Stimulated activated CD4-positive, alpha-beta T cell treated with anti-CD3 and anti-CD28 coated beads, Interleukin-1b, Interleukin-23, amount 100 ng/mL, for 4 hours (primary cell): ENCODE data around the gene HS6ST1.

Source experiments
- DNase-seq, 2 donors: peaks; one replicate each; pipeline ENCODE4 v3.0.0-alpha.2; 2020; ENCODE audit warnings: low read depth in 2 of 2

HS6ST1 gene

DNA sequence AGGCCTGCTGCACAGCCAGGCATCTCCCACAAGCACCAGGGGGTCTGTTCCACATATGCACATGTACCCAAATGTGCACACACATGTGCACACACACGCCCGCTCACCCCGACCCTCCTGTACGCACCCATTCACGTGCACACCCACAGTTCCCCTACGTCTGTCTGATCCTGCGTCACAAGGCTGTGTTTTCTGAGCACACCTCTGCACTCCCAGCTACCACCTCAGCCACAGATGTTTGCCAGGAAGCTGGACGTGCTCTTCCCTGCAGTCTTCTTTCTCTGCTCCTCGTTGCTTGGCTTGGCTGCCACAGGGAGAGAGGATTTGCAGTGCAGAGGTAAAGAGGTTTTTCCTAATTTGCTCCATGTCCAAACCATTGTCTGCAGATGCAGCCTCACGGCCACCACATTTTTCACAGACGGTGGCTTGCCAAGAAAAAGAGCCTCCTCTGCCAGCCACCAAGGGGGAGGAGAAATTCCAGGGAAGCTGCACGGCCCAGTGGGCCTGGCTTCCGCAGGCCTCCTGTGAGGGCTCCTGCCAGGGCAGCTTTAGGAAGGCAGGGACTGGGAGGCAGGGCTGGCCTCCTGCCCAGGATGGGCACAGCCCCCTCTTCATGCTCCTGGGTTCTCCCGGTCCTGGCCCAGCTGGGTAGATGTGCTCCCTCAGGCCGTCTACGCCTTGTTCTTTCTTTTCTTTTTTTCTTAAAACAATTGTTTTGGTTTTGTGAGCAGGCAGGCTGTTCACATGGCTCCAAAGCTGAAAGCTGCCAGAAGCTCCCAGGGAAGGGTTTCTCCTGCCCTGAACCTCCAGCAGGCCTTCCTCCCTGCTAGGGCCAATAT, 29.3 kb upstream of the HS6ST1 start:
- no peak for DNase-seq

DNA sequence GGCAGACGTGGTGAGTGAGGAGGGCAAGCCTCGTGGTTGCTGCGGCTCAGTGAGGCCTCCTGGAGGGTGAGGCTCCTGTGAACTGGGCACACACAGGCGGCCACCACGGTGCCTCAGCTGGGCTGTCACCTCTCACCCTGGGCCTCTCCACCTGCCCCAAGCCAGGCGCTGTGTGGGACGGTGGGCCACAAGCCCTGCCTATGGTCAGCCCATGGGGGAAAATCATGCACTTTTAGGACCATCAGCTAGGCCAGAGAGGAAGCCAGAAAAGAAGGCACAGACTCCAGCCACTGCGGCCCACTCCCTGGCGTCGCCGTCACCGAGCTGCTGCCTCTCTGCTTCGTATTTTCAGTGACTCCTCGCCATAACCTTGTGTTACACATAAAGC, 28.5 kb upstream of the HS6ST1 start:
- no peak for DNase-seq

DNA sequence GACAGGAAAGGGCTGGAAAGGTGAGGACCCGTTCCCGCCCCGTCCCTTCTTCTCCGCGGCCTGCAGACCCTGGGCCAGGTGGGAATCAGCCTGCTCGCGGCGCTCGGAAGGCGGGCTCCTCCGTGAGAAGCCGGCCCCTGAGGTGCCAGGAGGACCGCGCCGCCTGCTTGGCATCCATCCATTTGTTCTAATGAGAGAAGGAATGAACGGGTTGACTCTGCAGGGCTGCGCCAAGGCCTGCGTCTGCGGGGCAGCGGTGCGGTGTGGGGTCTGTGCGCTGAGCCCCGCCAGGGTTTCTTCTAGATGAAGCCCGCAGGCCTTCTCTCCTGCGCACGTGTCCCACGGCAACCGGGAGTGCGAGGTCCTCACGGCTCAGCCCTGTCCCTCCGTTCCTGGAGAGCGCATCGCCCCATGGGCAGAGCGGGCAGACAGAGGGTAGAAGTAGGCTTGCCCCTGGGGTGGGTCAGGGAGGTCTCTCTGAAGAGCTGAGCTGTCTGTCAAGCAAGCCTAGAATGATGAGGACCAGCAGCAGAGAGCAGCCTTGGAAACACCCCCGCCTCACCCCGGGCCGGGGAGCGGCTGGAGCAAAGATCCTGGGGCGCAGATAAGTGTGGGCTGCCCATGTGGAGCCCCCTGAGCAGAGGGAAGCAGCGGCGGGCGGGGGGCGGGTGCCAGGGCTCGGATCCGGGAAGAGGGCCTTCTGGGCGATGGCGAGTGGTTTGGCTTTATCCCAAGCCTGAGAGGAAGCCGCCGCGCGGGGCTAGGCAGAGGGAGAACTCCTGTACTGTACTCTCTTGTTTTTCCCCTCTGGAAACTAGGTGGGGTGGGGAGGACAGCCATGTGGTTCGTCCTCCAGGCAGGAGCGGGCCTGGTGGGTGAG, 27.9 kb upstream of the HS6ST1 start:
- DNase-seq: no peak

DNA sequence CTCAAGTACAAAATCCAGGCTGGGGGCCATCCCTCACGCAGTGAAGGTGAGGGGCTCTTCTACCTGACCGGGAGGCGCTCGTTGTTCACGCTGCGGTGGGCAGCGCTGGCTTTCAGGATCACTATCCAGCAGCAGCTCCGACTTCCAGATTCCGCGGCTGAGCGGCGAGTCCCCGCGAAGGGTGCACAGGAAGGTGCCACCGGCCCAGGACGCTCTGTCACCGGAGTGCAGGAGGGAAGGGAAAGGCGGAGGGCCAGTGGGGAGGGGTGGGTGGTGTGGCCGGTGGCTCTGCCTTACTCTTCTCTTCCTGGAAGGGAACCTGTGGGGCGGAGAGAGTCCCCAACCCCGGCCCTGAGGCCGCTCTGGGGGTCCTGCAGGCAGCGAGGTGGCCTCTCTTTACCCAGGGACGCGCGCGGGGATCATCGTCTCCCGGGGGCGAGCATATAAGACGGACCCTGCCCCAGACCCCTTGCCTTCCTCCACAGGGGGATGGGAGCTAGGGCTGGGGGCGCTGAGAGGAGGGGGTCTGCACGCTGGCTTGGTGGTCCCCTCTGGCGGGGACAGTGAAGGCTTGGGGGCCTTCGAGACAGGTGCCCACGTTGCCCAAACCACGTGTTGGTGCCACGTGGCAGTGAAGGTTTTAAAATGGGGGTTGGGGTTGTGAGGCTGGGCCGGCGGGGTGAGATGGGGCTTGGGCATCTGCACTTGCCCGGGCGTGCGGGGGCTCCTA, 26.9 kb upstream of the HS6ST1 start:
- DNase-seq: no peak

DNA sequence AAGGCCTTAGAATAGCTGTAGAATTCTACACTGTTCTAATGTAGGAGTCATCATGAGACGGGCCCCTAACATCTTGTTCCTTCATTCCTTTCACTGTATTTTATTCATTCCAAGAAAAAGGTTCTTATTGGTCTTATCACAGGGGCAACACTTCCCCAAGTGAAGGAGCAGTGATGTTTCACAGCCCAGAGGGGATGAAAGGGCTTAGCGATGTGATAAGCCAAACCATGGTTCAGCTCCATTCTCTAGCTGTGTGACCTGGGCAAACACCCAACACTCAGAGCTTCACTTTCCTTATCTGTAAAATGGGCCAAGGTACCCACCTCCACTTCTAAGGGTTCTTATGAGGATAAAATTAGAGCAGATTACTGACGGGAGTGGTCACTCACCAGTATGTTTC, 25.4 kb upstream of the HS6ST1 start:
- DNase-seq: no peak

DNA sequence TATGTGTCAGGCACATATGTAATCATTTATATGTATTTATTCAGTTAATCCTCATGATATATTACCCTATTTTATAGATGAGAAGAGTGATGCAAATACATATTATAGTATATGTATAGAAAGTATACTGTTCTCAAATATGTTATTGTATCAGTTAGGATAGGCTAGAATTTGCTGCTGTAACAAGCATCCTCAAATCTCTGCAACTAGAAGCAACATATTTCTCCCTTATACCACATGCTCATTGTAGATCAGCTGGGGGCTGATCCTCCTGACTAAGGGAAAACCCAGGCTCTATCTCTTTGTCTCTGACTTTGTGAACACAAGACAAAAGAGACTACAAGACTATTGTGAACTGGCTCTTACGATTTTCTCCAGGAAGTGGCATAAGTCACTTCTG, 24.8 kb upstream of the HS6ST1 start:
- DNase-seq: no peak

DNA sequence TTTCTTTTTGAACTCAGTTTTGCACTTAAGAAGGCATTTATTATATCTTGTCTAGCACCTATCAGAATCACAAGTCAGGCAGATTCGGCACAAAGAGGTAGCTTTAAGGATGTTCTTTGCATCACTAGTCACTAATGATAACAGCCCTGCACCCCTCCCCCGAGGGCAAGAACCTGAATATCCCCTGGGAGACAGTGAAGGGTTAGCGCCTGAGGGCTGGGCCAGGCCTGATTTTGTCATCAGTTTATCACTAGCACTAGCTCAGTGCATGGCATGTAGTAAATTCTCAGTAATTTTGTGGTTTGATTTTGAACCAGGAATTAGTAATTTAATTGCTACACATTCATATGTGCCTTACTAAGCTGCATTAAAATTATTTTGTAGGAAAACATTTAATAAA, 23.9 kb upstream of the HS6ST1 start:
- DNase-seq: no peak

DNA sequence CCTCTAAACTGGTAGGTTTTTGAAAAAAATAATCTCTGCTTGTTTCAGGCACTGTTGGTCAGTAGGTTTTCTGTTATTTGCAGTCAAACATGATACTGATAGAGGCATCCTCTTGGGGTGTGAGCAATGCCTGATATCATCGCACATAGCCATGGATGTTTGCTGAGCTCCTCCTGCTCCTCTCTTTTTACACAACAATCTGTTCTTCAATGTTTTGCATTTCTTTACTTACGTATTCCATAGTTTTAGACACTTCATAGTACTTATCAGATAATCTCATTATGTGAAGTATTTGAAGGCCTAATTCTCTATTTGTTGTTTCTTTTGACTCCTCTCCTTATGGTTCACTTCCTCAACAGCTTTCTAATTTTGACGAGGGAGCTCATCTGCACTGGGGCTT, 23.0 kb upstream of the HS6ST1 start:
- no peak for DNase-seq

DNA sequence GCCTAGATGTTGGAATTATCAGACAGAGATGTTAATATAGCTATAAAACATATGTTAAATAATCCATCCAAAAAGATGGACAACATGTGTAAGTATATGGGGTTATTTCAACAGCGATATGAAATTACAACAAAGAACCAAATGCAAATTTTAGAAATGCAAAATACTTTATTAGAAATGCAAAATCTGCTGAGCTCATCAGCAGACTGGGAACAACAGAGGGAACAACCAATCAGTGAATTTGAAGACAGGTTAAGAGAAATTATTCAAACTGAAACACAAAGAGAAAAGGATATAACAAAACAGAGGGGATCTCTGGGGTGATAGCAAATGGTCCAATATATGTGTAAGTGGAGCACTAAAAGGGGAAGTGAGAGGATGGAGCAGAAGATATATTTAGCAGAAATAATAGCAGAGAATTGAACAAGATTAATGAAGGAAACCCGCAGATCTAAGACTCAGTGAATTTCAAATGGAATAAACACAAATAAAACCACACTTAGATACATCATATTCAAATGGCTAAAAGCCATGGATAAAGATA, 13.5 kb upstream of the HS6ST1 start:
- DNase-seq: no peak

DNA sequence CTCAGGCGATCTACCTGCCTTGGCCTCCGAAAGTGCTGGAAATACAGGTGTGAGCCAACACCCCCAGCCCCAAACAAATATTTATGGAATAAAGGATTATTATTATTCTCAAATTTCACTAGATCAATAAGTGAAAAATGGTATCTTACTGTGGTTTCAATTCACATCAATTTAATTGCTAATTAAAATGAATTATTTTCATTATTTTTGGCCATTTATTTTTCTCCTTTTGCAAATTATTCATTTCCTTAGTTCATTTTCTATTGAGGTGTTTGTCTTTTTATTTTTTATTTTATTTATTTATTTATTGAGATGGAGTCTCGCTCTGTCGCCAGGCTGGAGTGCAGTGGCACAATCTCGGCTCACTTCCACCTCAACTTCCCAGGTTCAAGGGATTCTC, 11.9 kb upstream of the HS6ST1 start:
- no peak for DNase-seq

DNA sequence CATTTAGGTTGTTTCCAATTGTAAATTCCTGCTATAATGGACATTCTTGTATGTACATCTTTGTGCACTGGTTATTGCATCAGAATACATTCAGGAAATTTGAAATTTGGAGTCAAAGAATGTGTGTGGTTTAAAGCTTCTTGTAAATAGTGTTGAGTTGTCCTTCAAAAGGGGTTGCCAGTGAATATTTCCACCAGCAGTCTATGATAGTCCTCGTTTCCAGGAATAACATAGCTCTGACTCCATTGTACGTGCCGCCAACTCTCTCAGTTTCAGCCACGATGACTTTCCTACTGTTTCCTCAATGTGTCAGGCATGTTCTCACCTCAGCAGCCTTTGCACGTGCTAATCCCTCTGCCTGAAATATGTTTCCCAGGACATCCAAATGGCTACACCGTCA, 10.9 kb upstream of the HS6ST1 start:
- DNase-seq: no peak

DNA sequence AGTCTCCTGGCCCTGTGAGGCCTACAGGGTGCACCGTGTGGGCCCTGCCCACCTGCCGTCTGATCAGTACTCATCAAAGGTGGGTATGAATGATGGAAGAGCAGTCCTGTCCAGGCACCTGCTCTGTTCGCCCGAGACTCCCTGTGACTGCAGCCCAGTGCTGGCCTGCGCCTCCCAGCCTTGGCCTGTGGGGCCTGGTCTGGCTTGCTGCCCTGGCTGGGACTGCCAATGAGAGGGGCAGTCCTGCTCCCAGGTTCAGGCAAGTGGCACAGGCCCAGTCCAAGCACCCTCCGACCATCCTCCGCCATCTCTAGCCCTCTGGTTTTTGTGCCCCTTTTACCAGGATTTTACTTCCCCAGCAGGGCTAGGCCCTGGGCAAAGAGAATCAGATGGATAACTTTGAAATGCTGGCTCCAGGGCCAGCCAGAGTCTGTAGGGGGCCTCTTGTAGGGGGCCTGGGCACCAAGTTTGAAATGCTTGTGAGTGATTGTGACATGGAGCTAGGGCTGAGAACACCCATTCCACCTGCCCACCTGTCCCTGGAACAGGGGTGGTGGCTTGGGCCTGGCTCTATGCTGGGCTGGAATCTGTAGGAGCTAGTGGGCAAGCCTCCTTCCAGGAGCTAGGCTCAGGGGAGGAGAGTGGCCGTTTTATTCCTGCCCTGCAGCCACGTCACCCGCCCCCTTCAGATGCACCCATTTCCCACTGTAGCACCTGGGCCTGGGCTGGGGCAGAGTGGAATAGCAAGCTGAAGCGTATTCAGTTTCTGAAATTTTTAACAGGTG, 8.7 kb upstream of the HS6ST1 start:
- no peak for DNase-seq

DNA sequence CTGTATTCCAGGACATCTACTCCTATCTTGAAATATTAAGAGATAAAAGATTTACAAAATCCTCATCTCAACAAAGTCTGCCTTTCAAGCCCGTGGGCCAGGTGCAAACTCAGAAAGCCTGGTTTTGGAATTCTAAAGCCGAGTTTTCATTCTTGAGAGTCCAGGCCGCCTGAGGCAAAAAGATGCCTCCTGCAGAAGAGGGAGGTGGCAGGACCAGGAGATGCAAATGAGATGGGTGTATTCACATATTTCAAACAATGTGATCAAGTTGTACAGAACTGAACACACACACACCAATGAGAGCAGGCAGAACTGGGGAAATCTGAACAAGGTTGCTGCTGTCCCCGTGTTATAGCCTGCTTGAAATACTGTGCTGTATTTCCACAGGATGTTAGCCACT, 7.7 kb upstream of the HS6ST1 start:
- no peak for DNase-seq

DNA sequence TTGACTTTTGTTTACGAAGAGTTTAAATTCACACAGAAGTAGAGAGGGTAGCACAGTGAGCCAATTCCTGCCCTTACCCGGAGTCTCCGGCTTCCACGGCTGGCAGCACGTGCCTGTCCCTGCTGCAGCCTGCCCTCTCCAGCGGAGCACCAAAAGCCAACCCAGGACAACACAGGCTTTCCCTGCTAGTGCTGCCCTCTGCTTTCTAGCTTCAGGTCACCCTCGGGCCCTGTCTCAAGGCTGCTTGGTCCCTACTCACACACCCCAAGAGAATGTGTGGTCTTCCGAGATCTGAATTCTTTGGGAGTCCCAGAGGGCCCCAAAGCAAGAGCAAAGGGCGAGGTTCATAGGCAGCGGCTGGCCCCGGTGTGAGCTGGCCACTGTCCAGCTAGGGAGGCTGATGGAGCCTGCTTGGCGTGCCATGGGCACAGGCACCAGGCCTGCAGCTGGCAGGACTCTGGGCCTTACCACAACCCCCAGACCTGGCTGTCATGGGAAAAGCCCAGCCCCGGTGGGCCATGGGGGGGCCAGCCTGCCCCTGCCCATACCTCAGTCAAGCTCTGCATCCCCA, 7.0 kb upstream of the HS6ST1 start:
- no peak for DNase-seq

DNA sequence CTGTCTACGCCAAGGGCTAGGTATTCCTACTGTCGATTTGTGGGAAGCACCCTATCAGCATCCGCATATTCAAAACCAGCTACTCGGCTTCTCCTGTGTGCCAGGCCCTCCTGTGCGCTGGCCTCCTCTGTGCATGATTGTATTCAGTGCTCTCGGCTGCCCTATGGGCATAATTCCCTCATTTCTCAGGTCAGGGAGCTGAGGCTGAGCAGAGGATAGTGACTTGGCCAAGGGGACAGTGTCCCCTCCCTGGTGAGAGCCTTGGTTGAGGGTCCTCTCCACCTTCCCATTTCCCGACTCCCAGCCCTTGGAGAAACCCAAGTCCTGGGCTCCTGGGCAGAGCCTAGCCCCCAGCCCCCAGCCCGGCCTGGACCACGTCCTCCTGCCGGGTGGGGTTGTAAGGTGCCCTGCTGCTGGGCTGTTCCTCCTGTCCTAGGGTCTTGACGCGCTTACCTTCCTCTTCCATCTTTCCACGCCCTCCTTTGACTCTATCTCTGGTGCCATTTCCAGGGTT, 6.3 kb upstream of the HS6ST1 start:
- DNase-seq: no peak

DNA sequence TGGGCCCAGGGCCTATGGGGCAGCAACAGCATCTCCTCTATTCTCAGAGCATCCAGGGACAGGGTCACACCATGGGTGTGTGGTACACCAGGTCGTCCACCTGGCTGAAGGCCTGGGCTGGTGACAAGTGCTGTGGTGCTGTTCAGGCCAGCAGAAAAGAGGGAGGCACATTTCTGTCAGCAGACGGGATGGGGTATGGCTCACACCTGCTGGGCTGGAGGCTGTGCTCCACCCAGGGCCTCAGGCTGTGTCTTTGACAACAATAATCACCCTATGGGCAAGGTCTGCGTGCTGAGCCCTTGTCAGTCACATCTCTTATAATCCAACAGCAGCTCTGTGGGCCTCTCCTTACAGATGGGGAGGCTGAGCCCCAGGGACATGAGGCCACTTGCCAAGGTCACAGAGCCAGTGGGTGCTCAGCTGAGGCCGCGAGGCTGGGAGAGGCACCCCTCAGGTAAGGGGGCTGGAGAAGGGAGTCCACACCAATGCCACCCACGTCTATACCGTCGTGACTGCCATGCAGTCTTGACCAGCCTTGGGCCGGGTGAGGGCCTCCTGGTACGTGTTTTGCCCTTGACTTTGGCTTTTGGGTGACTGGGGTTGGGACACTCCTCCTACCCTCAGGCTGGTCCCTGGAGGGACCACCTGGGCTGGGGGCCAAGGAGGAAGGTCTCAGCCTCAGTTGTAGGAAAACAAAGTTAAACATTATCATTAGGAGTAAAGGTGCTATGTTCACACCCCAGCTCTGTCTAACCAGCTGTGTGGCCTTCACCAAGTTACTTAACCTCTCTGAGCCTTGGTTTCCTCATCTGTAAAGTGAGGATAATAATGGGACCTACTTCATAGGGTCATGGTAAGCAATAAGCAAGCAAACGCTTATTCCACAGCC, 5.6 kb upstream of the HS6ST1 start:
- DNase-seq: no peak

DNA sequence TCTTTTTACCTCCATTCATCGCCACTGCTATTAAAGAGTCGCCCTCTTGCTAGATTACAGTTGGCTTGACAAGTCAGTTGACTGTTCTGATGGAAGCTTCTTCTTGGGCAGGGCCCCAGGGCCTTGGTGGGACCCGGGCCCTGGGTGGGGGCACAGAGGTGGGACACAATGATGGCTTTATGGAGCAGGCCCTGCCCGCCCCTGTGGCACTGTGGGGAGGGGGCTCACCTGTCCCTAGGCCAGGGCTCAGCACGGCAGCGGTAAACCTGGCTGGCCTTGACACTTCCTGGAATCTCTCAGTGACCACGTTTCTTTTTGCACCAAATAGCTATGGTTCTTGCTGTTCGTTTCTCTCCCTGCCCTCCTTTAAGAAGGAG, 4.9 kb upstream of the HS6ST1 start:
- DNase-seq: no peak

DNA sequence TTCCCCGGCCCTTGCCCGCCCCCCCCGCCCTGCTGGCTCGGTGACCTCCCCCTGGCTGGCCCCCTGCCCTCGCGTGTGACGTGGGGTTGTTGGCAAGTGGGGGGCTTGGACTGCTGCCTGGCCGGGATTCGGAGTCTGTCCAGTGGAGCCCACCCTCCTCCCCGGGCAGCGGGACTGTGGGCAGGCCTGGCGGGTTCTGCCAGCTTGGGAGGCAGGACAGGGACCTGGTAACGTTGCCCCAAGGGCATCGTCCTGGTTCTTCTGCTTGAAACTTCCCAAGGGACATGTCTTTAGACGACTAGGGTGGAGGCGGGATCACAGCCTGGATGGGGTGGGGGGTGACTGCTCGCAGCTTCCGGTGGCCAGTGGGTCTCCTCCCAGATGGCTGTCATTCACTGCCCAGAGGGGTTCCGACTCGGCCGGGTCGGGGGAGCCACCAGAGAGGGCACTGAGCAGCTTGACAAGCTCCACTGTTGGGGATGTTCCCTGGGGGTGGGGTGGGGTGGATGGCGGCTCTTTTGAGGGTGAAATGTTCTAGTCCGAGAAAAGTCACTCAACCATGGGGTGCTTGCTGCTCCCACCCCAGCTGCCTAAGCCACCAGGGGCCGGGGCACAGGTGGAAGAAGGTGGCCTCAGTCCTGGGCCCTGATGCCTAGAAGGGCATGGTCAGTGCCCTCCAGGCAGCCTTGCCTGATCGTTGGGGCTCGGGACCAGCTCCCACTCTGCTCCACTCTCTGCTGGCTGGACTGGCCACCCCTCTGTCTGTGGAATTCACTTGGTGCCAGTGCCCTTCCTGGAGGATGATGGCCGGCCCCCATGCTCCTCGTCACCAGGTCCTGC, 4.3 kb upstream of the HS6ST1 start:
- no peak for DNase-seq
